GM23338 (cell line): ENCODE data around the gene FAM181B. TPM values are rescaled to one million over a fixed set of nuclear protein-coding genes. Genes with fewer than 3 reads are reported as not detected.

Experiments
- ATAC-seq: fragments of 200-7000 bp; cut with Tn5 transposase; 3 replicates; pipeline ENCODE4 v1.9.1; 2020
- DNase-seq: peaks from one replicate; pipeline ENCODE4 v3.0.0-alpha.2; 2015; ENCODE audit warnings: low spot score
- H2AFZ ChIP-seq: fragments of 200-600 bp; sonication (generic); 2 replicates; pipeline ENCODE4 v1.8.0; 2016; ENCODE audit warnings: antibody characterized with exemption, mild to moderate bottlenecking, moderate library complexity
- H3F3A ChIP-seq: fragments of 200-600 bp; sonication (generic); replicated peaks from 2 replicates; pipeline ENCODE4 v1.8.0; 2017; ENCODE audit warnings: antibody characterized with exemption, mixed run types, low read depth
- H3K27ac ChIP-seq: fragments of 200-600 bp; sonication (generic); 2 replicates; pipeline ENCODE4 v1.6.1; 2016; ENCODE audit warnings: low read depth
- H3K27me3 ChIP-seq: fragments of 200-600 bp; sonication (generic); 2 replicates; pipeline ENCODE4 v1.8.0; 2016; ENCODE audit warnings: mild to moderate bottlenecking, mixed run types, moderate library complexity; ENCODE audit not compliant: insufficient read depth
- H3K36me3 ChIP-seq: fragments of 200-600 bp; sonication (generic); 2 replicates; pipeline ENCODE4 v1.8.0; 2016; ENCODE audit warnings: mild to moderate bottlenecking; ENCODE audit not compliant: insufficient read depth
- H3K4me1 ChIP-seq: fragments of 200-600 bp; sonication (generic); 2 replicates; pipeline ENCODE4 v1.8.0; 2016; ENCODE audit warnings: mild to moderate bottlenecking, moderate library complexity; ENCODE audit not compliant: insufficient read depth
- H3K4me2 ChIP-seq: fragments of 200-600 bp; sonication (generic); 2 replicates; pipeline ENCODE4 v1.7.1; 2017; ENCODE audit warnings: mixed run types
- H3K4me3 ChIP-seq: fragments of 200-600 bp; sonication (generic); 2 replicates; pipeline ENCODE4 v1.6.1; 2016; ENCODE audit warnings: mixed run types
- H3K79me2 ChIP-seq: fragments of 200-600 bp; sonication (generic); replicated peaks from 2 replicates; pipeline ENCODE4 v1.8.0; 2017; ENCODE audit warnings: mild to moderate bottlenecking; ENCODE audit not compliant: insufficient read depth
- H3K9me2 ChIP-seq: fragments of 200-600 bp; sonication (generic); 2 replicates; pipeline ENCODE4 v1.8.0; 2017; ENCODE audit not compliant: insufficient read depth
- H4K20me1 ChIP-seq: fragments of 200-600 bp; sonication (generic); replicated peaks from 2 replicates; pipeline ENCODE4 v1.8.0; 2017; ENCODE audit warnings: mild to moderate bottlenecking; ENCODE audit not compliant: insufficient read depth
- H3K27ac Mint-ChIP-seq: 2 replicates; pipeline ENCODE4 v1.8.0; 2020; ENCODE audit warnings: inconsistent platforms, mild to moderate bottlenecking, moderate library complexity, mixed read lengths
- H3K27me3 Mint-ChIP-seq: 3 replicates; pipeline ENCODE4 v1.8.0; 2022; ENCODE audit warnings: low read depth, mild to moderate bottlenecking, moderate library complexity, mixed read lengths, inconsistent platforms; ENCODE audit not compliant: insufficient read depth, poor library complexity
- H3K36me3 Mint-ChIP-seq: 3 replicates; pipeline ENCODE4 v1.8.0; 2021; ENCODE audit warnings: low read depth, mild to moderate bottlenecking, inconsistent platforms, moderate library complexity, mixed read lengths
- H3K4me1 Mint-ChIP-seq: 3 replicates; pipeline ENCODE4 v1.8.0; 2020; ENCODE audit warnings: mild to moderate bottlenecking, inconsistent platforms, mixed read lengths
- H3K4me3 Mint-ChIP-seq: 3 replicates; pipeline ENCODE4 v1.8.0; 2021; ENCODE audit warnings: moderate library complexity, mild to moderate bottlenecking, inconsistent platforms, mixed read lengths
- H3K9me3 Mint-ChIP-seq: 3 replicates; pipeline ENCODE4 v1.8.0; 2020; ENCODE audit warnings: moderate library complexity, mild to moderate bottlenecking, inconsistent platforms, mixed read lengths
- CREB1 ChIP-seq: fragments of 250-450 bp; sonication (Bioruptor Pico); IDR thresholded peaks from 2 replicates; pipeline ENCODE4 v1.5.0; 2020; ENCODE audit warnings: low read depth, mild to moderate bottlenecking, moderate library complexity
- EZH2 ChIP-seq: fragments of 200-600 bp; sonication (generic); IDR thresholded peaks from one replicate; pipeline ENCODE4 v1.8.0; 2017; ENCODE audit warnings: antibody characterized with exemption, mild to moderate bottlenecking, low read depth; ENCODE audit not compliant: unreplicated experiment
- EZH2phosphoT487 ChIP-seq: fragments of 200-600 bp; sonication (generic); IDR thresholded peaks from one replicate; pipeline ENCODE4 v1.8.1; 2018; ENCODE audit warnings: antibody characterized with exemption; ENCODE audit not compliant: unreplicated experiment
- JUNB ChIP-seq: IDR thresholded peaks from one replicate; pipeline ENCODE4 v1.6.1; 2016; ENCODE audit warnings: antibody characterized with exemption; ENCODE audit not compliant: unreplicated experiment
- NANOG ChIP-seq: IDR thresholded peaks from 2 replicates; pipeline ENCODE4 v1.6.1; 2016; ENCODE audit warnings: antibody characterized with exemption, borderline replicate concordance
- POLR2AphosphoS5 ChIP-seq: IDR thresholded peaks from 2 replicates; pipeline ENCODE4 v1.6.1; 2016; ENCODE audit warnings: antibody characterized with exemption, low read depth
- STAT1 ChIP-seq: IDR thresholded peaks from one replicate; pipeline ENCODE4 v1.6.1; 2016; ENCODE audit warnings: antibody characterized with exemption; ENCODE audit not compliant: unreplicated experiment
- ZNF114 ChIP-seq: fragments of 250-450 bp; sonication (Bioruptor Pico); IDR thresholded peaks from 2 replicates; pipeline ENCODE4 v1.5.0; 2020; ENCODE audit warnings: mild to moderate bottlenecking, moderate library complexity
- ZNF331 ChIP-seq: fragments of 250-450 bp; sonication (Bioruptor Pico); IDR thresholded peaks from 2 replicates; pipeline ENCODE4 v1.5.0; 2020; ENCODE audit warnings: low read depth, mild to moderate bottlenecking, moderate library complexity
- polyA plus RNA-seq: library from polyadenylated mRNA; unstranded; fragments of >200 nt; fragmentation: Nextera tagmentation; extraction: Ambion mirVana; gene quantifications from 2 replicates; pipeline ENCODE4 v1.2.1, GENCODE V29; 2016
- total RNA-seq: library from RNA; depleted of rRNA; stranded (reverse); fragments of >200 nt; shearing (Covaris generic); gene quantifications from 2 replicates; pipeline ENCODE4 v1.2.3, GENCODE V29; 2014
- TF ChIP-seq, protein P1 (sequence below), 2 experiments: fragments of 200-600 bp in 1 of 2; sonication (generic) in 1 of 2; conservative IDR thresholded peaks; 2 replicates each; pipeline versions ENCODE4 v1.5.1 to v1.6.1; 2016 to 2017; ENCODE audit warnings: antibody characterized with exemption in 2 of 2, low read depth in 2 of 2, mild to moderate bottlenecking in 2 of 2, moderate library complexity in 1 of 2
- TF ChIP-seq, protein P2 (sequence below): fragments of 250-450 bp; sonication (Bioruptor Pico); IDR thresholded peaks from 2 replicates; pipeline ENCODE4 v1.5.0; 2020; ENCODE audit warnings: mild to moderate bottlenecking, moderate library complexity
- TF ChIP-seq, protein P3 (sequence below): IDR thresholded peaks from one replicate; pipeline ENCODE4 v1.6.1; 2018; ENCODE audit warnings: antibody characterized with exemption; ENCODE audit not compliant: unreplicated experiment
- TF ChIP-seq, protein P4 (sequence below): IDR thresholded peaks from 2 replicates; pipeline ENCODE4 v1.6.1; 2016; ENCODE audit warnings: antibody characterized with exemption

Gene FAM181B
- total and polyA plus RNA-seq, 2 experiments from 2014 or later: 0.36 to 0.87 TPM

DNA sequence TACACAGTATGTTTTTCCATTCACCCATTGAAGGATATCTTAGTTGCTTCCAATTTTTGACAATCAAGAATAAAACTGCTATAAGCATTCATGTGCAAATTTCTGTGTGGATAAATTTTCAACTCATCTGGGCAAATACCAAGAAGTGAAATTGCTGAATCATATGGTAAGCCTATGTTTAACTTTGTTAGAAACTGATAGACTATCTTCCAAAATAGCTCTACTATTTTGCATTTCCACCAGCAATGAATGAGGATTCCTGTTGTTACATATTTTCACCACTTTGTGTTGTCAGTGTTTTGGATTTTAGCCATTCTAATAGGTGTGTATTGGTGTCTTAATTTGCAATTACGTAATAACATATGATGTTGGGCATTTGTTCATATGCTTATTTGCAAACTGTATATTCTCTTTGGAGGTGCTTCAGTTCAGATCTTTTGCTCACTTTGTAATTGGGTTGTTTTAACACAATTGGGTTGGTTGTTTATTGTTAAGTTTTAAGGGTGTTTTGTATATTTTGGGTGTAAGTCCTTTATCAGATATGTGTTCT is 49.2 kb upstream of the FAM181B start:
- ATAC-seq (no peak), DNase-seq (no peak)
- no peak overlapping the region for H3K4me3 Mint-ChIP-seq
- H3K4me3 ChIP-seq: no peak overlapping the region
- no peak overlapping the region for H3K27ac Mint-ChIP-seq
- H3K4me2 ChIP-seq: no peak overlapping the region
- H4K20me1 ChIP-seq: no peaks in the 10 kb centered on the region
- H3K9me2 ChIP-seq: no peaks in the 10 kb centered on the region
- no peaks in the 10 kb centered on the region; the same call in 1 of the 2 replicates for H3K4me1 ChIP-seq
- H3K4me1 Mint-ChIP-seq: no peaks in the 10 kb centered on the region
- no peaks in the 10 kb centered on the region for H3K27me3 ChIP-seq
- TF ChIP-seq NANOG (no peak), ZNF331 (CRISPR knock-in tag) (no peak), EZH2 (no peak), ZNF114 (CRISPR knock-in tag) (no peak), POLR2AphosphoS5 (no peak), STAT1 (no peak), EZH2phosphoT487 (no peak), CREB1 (CRISPR knock-in tag) (no peak), JUNB (no peak)
- TF ChIP-seq, protein P1, sequence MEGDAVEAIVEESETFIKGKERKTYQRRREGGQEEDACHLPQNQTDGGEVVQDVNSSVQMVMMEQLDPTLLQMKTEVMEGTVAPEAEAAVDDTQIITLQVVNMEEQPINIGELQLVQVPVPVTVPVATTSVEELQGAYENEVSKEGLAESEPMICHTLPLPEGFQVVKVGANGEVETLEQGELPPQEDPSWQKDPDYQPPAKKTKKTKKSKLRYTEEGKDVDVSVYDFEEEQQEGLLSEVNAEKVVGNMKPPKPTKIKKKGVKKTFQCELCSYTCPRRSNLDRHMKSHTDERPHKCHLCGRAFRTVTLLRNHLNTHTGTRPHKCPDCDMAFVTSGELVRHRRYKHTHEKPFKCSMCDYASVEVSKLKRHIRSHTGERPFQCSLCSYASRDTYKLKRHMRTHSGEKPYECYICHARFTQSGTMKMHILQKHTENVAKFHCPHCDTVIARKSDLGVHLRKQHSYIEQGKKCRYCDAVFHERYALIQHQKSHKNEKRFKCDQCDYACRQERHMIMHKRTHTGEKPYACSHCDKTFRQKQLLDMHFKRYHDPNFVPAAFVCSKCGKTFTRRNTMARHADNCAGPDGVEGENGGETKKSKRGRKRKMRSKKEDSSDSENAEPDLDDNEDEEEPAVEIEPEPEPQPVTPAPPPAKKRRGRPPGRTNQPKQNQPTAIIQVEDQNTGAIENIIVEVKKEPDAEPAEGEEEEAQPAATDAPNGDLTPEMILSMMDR (conservative IDR thresholded peaks at IDR 0.05; ENCODE audit: low read depth in 2 of 2): no peak
- TF ChIP-seq, protein P2, sequence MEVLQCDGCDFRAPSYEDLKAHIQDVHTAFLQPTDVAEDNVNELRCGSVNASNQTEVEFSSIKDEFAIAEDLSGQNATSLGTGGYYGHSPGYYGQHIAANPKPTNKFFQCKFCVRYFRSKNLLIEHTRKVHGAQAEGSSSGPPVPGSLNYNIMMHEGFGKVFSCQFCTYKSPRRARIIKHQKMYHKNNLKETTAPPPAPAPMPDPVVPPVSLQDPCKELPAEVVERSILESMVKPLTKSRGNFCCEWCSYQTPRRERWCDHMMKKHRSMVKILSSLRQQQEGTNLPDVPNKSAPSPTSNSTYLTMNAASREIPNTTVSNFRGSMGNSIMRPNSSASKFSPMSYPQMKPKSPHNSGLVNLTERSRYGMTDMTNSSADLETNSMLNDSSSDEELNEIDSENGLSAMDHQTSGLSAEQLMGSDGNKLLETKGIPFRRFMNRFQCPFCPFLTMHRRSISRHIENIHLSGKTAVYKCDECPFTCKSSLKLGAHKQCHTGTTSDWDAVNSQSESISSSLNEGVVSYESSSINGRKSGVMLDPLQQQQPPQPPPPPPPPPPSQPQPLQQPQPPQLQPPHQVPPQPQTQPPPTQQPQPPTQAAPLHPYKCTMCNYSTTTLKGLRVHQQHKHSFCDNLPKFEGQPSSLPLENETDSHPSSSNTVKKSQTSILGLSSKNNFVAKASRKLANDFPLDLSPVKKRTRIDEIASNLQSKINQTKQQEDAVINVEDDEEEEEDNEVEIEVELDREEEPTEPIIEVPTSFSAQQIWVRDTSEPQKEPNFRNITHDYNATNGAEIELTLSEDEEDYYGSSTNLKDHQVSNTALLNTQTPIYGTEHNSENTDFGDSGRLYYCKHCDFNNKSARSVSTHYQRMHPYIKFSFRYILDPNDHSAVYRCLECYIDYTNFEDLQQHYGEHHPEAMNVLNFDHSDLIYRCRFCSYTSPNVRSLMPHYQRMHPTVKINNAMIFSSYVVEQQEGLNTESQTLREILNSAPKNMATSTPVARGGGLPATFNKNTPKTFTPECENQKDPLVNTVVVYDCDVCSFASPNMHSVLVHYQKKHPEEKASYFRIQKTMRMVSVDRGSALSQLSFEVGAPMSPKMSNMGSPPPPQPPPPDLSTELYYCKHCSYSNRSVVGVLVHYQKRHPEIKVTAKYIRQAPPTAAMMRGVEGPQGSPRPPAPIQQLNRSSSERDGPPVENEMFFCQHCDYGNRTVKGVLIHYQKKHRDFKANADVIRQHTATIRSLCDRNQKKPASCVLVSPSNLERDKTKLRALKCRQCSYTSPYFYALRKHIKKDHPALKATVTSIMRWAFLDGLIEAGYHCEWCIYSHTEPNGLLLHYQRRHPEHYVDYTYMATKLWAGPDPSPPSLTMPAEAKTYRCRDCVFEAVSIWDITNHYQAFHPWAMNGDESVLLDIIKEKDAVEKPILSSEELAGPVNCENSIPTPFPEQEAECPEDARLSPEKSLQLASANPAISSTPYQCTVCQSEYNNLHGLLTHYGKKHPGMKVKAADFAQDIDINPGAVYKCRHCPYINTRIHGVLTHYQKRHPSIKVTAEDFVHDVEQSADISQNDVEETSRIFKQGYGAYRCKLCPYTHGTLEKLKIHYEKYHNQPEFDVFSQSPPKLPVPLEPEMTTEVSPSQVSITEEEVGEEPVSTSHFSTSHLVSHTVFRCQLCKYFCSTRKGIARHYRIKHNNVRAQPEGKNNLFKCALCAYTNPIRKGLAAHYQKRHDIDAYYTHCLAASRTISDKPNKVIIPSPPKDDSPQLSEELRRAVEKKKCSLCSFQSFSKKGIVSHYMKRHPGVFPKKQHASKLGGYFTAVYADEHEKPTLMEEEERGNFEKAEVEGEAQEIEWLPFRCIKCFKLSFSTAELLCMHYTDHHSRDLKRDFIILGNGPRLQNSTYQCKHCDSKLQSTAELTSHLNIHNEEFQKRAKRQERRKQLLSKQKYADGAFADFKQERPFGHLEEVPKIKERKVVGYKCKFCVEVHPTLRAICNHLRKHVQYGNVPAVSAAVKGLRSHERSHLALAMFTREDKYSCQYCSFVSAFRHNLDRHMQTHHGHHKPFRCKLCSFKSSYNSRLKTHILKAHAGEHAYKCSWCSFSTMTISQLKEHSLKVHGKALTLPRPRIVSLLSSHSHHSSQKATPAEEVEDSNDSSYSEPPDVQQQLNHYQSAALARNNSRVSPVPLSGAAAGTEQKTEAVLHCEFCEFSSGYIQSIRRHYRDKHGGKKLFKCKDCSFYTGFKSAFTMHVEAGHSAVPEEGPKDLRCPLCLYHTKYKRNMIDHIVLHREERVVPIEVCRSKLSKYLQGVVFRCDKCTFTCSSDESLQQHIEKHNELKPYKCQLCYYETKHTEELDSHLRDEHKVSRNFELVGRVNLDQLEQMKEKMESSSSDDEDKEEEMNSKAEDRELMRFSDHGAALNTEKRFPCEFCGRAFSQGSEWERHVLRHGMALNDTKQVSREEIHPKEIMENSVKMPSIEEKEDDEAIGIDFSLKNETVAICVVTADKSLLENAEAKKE (CRISPR knock-in tag): no peak
- TF ChIP-seq, protein P3, sequence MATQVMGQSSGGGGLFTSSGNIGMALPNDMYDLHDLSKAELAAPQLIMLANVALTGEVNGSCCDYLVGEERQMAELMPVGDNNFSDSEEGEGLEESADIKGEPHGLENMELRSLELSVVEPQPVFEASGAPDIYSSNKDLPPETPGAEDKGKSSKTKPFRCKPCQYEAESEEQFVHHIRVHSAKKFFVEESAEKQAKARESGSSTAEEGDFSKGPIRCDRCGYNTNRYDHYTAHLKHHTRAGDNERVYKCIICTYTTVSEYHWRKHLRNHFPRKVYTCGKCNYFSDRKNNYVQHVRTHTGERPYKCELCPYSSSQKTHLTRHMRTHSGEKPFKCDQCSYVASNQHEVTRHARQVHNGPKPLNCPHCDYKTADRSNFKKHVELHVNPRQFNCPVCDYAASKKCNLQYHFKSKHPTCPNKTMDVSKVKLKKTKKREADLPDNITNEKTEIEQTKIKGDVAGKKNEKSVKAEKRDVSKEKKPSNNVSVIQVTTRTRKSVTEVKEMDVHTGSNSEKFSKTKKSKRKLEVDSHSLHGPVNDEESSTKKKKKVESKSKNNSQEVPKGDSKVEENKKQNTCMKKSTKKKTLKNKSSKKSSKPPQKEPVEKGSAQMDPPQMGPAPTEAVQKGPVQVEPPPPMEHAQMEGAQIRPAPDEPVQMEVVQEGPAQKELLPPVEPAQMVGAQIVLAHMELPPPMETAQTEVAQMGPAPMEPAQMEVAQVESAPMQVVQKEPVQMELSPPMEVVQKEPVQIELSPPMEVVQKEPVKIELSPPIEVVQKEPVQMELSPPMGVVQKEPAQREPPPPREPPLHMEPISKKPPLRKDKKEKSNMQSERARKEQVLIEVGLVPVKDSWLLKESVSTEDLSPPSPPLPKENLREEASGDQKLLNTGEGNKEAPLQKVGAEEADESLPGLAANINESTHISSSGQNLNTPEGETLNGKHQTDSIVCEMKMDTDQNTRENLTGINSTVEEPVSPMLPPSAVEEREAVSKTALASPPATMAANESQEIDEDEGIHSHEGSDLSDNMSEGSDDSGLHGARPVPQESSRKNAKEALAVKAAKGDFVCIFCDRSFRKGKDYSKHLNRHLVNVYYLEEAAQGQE: no peak
- TF ChIP-seq, protein P4, sequence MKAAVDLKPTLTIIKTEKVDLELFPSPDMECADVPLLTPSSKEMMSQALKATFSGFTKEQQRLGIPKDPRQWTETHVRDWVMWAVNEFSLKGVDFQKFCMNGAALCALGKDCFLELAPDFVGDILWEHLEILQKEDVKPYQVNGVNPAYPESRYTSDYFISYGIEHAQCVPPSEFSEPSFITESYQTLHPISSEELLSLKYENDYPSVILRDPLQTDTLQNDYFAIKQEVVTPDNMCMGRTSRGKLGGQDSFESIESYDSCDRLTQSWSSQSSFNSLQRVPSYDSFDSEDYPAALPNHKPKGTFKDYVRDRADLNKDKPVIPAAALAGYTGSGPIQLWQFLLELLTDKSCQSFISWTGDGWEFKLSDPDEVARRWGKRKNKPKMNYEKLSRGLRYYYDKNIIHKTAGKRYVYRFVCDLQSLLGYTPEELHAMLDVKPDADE: no peak
- H3K36me3 Mint-ChIP-seq: no peaks in the 10 kb centered on the region
- no peaks in the 10 kb centered on the region; the same call in 2 of the 3 replicates for H3K9me3 Mint-ChIP-seq
- H3K27ac ChIP-seq: no peak overlapping the region
- H3K36me3 ChIP-seq: no peaks in the 10 kb centered on the region
- no peaks in the 10 kb centered on the region for H3K27me3 Mint-ChIP-seq
- no peak overlapping the region for H2AFZ ChIP-seq
- no peaks in the 10 kb centered on the region for H3F3A ChIP-seq
- H3K79me2 ChIP-seq: no peaks in the 10 kb centered on the region
